HFFc6 (cell line): Measurements from ENCODE around the gene CLASRP. TPM values are rescaled to one million over a fixed set of nuclear protein-coding genes. Genes with fewer than 3 reads are reported as not detected.

ENCODE experiments used
- DNase-seq: peaks from one replicate; pipeline ENCODE4 v3.0.0-alpha.2; 2018
- H3K27ac Mint-ChIP-seq: 2 replicates; pipeline ENCODE4 v1.8.0; 2020; ENCODE audit warnings: mild to moderate bottlenecking, mixed read lengths
- H3K27me3 Mint-ChIP-seq: 2 replicates; pipeline ENCODE4 v1.8.0; 2021; ENCODE audit warnings: mild to moderate bottlenecking, moderate library complexity, mixed read lengths; ENCODE audit not compliant: insufficient read depth
- H3K36me3 Mint-ChIP-seq: 2 replicates; pipeline ENCODE4 v1.8.0; 2021; ENCODE audit warnings: low read depth, mixed read lengths
- H3K4me1 Mint-ChIP-seq: 2 replicates; pipeline ENCODE4 v1.8.0; 2020; ENCODE audit warnings: low read depth, mixed read lengths
- H3K4me3 Mint-ChIP-seq: 2 replicates; pipeline ENCODE4 v1.8.0; 2020; ENCODE audit warnings: mild to moderate bottlenecking, moderate library complexity, mixed read lengths
- H3K9me3 Mint-ChIP-seq: 2 replicates; pipeline ENCODE4 v1.8.0; 2020; ENCODE audit warnings: mild to moderate bottlenecking, mixed read lengths
- total RNA-seq, 6 experiments: library from RNA; stranded (reverse); fragmentation: NEBNext Ultra II Directional; extraction: Animal tissue kit (Norgen Biotek cat#: 25700); gene quantifications; 2 replicates in 1 of 6; 3 replicates in 5 of 6; pipeline ENCODE4 v1.2.3, GENCODE V29; 2021
- TF ChIP-seq, protein P1 (sequence below): fragments of 200-600 bp; sonication (generic); IDR thresholded peaks from 2 replicates; pipeline ENCODE4 v1.5.0; 2021; ENCODE audit warnings: antibody characterized with exemption, mild to moderate bottlenecking

CLASRP gene
- total RNA-seq, 6 experiments from 2014 or later, result 29.9 to 42.9 (median 37.3) TPM

DNA sequence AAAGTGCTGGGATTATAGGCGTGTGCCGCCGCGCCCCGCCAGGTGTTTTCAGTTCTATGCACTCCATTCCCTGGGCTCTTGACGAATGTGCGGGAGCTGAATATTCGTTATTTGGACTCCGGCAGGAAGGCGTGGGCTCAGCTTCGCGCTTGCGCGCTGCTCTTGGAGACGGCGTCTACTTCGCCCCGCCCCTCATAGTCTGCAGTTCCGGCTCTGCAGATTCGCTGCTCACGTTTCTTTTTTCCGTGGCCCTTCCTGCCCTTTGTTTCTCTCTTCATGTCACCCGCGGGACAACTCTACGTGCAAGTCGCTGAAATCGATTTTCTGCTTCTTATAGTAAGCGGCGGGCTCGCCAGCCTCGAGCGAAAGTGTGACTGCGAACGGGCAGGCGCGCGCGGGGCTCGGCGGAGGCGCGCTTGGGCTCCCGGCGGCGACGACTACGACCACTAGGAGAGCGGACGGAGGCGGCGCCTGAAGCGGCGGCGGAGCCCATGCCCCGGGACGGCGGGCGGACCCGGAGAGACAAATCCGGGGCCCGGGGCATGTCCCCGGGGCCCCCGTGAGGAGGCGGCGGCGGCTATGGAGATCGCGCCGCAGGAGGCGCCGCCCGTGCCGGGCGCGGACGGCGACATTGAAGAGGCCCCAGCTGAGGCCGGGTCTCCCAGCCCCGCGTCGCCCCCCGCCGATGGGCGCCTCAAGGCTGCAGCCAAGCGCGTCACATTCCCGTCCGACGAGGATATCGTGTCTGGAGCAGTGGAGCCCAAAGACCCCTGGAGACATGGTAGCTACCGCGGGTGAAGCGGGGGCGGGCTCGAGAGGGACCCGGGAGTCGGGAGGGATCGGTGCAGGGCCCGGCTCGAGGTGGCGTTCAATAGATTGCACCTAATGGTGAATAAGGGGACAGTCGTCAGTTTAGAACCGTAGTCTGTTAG is 54.2 kb downstream of the CLASRP start, which contains the start of gene PPP1R37:
Gene PPP1R37, plus strand, starts transcription at position 433 of the 932 bp plus-strand sequence. Its CDS starts 147 bp downstream, at position 580.
- TF ChIP-seq, protein P1, sequence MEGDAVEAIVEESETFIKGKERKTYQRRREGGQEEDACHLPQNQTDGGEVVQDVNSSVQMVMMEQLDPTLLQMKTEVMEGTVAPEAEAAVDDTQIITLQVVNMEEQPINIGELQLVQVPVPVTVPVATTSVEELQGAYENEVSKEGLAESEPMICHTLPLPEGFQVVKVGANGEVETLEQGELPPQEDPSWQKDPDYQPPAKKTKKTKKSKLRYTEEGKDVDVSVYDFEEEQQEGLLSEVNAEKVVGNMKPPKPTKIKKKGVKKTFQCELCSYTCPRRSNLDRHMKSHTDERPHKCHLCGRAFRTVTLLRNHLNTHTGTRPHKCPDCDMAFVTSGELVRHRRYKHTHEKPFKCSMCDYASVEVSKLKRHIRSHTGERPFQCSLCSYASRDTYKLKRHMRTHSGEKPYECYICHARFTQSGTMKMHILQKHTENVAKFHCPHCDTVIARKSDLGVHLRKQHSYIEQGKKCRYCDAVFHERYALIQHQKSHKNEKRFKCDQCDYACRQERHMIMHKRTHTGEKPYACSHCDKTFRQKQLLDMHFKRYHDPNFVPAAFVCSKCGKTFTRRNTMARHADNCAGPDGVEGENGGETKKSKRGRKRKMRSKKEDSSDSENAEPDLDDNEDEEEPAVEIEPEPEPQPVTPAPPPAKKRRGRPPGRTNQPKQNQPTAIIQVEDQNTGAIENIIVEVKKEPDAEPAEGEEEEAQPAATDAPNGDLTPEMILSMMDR, result peak; percentile 57
- no peaks in the 10 kb centered on the region for H3K9me3 Mint-ChIP-seq
- peak within 1 kb of the TSS; percentile 93 for H3K4me3 Mint-ChIP-seq
- peaks cover 59% of the 10 kb centered on the region for H3K4me1 Mint-ChIP-seq
- H3K27me3 Mint-ChIP-seq, result peaks cover 2% of the 10 kb centered on the region; the same call in 1 of the 2 replicates
- peaks cover 18% of the 10 kb centered on the region for H3K36me3 Mint-ChIP-seq
- H3K27ac Mint-ChIP-seq, result peak within 1 kb of the TSS; percentile 95
- peak; percentile 97 for DNase-seq

DNA sequence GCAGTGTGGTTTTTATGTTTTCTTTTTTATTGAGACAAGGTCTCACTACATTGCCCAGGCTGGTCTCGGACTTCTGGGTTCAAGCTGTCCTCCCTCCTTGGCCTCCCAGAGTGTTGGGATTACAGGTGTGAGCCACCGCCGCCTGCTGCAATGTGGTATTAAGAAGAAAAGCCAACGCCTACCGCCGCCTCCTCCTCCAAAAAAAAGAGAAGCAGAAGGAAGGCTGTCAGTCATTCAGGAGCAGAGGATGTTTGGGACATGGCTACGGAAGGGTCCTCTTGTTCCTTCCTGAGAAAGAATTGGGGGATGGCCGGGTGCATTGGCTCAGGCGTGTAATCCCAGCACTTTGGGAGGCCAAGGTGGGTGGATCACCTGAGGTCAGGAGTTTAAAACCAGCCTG is 55.3 kb downstream of the CLASRP start:
- Mint-ChIP-seq H3K27me3 (peaks cover 2% of the 10 kb centered on the region; the same call in 1 of the 2 replicates), H3K9me3 (no peaks in the 10 kb centered on the region), H3K36me3 (peaks cover 18% of the 10 kb centered on the region), H3K4me3 (peak overlapping the region; percentile 93), H3K27ac (peak overlapping the region; percentile 75), H3K4me1 (peaks cover 70% of the 10 kb centered on the region)
- TF ChIP-seq, protein P1, result no peak
- DNase-seq, result no peak

DNA sequence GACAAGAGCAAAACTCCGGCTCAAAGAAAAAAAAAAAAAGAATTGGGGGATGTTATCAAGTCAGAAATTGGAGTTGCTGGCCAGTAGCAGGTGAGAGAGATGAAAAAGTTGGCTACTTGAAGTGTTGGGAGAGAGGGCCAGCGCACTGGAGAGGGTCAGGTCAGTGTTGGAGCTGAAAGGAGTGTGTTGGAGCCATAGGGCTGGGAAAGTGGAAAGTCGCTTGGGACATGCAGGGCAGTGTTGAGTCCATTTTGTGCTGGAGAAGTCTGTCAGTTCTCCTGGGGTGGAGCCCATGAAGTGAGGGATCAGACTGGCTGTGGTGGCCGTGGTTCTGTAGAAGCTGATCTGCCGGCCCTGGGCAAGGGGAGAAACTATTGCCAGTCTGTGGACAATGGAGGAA is 55.9 kb downstream of the CLASRP start:
- Mint-ChIP-seq H3K27ac (peak overlapping the region; percentile 26), H3K27me3 (peaks cover 2% of the 10 kb centered on the region; the same call in 1 of the 2 replicates), H3K4me3 (peak overlapping the region; percentile 93), H3K9me3 (no peaks in the 10 kb centered on the region), H3K4me1 (peaks cover 76% of the 10 kb centered on the region), H3K36me3 (peaks cover 18% of the 10 kb centered on the region)
- DNase-seq, result no peak
- TF ChIP-seq, protein P1, result no peak

DNA sequence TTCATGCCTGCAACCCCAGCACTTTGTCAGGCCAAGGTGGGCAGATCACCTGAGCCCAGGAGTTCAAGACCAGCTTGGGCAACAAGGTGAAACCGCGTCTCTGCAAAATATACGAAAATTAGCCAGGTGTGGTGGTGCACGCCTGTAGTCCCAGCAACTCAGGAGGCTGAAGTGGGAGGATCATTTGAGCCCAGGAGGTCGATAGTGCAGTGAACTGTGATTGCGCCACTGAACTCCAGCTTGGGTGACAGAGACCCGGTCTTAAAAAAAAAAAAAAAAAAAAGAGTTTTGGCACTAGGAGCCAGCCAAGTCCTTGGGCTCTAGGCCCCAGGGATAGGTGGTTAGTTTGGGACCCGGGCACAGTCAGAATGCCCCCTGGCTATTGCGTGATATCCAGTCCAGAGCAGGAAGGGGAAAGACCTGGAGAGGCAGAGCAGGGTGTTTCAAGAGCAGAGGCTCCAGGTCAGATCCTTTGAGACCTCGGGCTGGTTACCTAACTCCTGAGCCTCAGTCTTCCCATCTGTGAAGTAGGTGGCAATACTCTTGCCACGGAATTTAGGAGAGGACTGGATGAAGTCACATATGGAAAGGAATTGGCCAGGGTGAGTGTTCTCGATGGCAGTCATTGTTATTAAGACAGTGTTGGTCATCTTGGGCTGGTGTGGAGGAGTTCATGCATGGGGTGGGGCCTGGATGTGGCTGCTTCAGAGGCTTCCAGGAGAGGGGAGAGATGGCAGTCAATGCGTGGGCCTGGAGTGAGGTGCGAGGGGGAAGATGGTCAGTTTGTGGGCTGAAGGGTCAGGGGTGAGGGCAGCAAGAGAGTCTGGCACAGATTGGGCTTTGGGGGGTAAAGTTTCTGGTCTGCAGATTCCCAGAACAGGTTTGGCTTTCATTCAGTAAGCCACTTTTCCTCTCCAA is 56.9 kb downstream of the CLASRP start:
- Mint-ChIP-seq H3K9me3 (no peaks in the 10 kb centered on the region), H3K27ac (peak overlapping the region; percentile 88), H3K36me3 (peaks cover 23% of the 10 kb centered on the region), H3K4me1 (peaks cover 81% of the 10 kb centered on the region), H3K27me3 (peaks cover 2% of the 10 kb centered on the region; the same call in 1 of the 2 replicates), H3K4me3 (peak overlapping the region; percentile 20; the same call in 1 of the 2 replicates)
- TF ChIP-seq, protein P1, result no peak
- DNase-seq, result no peak

DNA sequence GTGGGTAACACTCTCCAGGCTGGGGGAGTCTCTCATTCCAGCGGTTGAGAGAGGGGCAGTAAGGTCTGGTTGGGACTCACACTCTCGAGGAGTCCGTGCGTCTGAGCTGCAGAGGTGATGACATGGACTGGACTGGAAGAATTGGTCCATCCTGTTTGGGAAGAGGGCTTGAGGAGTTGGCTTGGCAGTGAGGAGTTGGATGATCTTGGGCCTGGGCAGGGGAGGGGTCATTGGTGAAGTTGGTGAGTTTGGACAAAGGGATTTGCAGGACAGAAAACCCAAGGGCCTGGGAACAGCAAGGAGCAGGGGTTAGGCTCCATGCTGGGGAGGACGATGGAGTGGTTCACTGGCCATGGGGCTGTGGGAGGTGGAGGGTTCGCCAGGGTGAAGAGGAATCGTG is 57.9 kb downstream of the CLASRP start:
- H3K4me1 Mint-ChIP-seq, result peaks cover 78% of the 10 kb centered on the region

More for the DNA sequence above, 57.9 kb downstream of the CLASRP start:
- Mint-ChIP-seq H3K9me3 (no peaks in the 10 kb centered on the region), H3K4me3 (peak overlapping the region; percentile 17; the same call in 1 of the 2 replicates), H3K27ac (peak overlapping the region; percentile 88), H3K36me3 (peaks cover 20% of the 10 kb centered on the region), H3K27me3 (peaks cover 2% of the 10 kb centered on the region; the same call in 1 of the 2 replicates)
- DNase-seq, result no peak
- TF ChIP-seq, protein P1, result no peak
